Measurements from ENCODE around the gene RBL2.

DNA sequence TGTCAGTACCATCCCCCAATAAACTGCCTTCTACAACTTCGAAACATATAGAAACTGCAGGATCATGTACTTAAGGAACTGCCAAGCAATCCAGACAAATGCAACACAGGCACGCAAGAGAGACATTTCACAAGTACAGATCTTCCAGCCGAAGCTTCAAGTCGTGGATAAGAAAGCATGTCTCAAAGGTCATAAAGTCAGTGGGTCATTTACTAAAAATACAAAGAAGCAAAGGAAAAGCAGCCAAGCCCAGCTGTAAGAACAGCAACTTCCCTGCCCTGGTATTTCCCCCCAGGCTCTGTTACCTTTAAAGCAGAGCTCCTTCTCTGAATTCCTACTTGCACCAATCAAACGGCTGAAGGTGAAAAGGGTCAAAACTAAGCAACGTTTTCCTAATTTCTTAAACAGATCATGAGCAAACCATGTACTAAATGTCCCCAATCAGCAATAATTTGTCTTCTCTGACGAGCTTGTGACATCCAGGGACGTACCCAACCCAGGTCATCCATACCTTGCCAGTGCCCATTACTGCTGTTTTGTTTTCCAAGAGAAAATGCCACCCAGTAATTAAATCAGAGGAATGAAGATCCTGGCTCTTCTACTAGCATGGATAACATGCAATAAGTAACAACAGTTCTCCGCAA, 67.1 kb downstream of the RBL2 start:
- TF ChIP-seq, protein P1, sequence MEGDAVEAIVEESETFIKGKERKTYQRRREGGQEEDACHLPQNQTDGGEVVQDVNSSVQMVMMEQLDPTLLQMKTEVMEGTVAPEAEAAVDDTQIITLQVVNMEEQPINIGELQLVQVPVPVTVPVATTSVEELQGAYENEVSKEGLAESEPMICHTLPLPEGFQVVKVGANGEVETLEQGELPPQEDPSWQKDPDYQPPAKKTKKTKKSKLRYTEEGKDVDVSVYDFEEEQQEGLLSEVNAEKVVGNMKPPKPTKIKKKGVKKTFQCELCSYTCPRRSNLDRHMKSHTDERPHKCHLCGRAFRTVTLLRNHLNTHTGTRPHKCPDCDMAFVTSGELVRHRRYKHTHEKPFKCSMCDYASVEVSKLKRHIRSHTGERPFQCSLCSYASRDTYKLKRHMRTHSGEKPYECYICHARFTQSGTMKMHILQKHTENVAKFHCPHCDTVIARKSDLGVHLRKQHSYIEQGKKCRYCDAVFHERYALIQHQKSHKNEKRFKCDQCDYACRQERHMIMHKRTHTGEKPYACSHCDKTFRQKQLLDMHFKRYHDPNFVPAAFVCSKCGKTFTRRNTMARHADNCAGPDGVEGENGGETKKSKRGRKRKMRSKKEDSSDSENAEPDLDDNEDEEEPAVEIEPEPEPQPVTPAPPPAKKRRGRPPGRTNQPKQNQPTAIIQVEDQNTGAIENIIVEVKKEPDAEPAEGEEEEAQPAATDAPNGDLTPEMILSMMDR (conservative IDR thresholded peaks at IDR 0.05; ENCODE audit: low read depth, low read length) = no peak
- TF ChIP-seq EZH2 (IDR thresholded peaks at IDR 0.05; ENCODE audit: low read length, unreplicated experiment) (no peak), EZH2phosphoT487 (IDR thresholded peaks at IDR 0.05; ENCODE audit: borderline replicate concordance, low read length) (no peak)
